HG03159 (cell line): Measurements from ENCODE around the gene BAZ1A.

Source experiments
- ATAC-seq: cut with Tn5 transposase; IDR thresholded peaks from one replicate; pipeline ENCODE4 v1.9.1; 2021; ENCODE audit warnings: mild to moderate bottlenecking, moderate library complexity; ENCODE audit not compliant: unreplicated experiment

The BAZ1A gene

DNA sequence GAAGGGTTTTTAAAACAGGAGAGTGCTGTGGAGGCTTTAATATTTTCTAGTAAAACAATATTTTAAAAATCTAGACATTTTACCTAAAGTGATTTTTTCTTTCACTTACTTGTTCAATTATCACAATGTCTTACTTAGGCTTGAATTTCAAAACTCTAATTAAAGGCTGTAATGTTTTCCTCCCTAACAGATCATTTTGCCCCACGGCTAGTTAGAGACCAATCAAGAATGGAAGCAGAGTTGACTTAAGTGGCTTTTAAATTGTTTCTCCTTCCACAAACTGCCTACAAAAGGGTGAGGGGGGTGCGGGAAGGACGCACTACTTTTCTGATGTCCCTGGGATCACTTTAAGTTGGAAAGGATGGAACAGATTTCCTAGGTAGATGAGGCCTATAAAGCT lies 151.3 kb downstream of the BAZ1A start:
- ATAC-seq: no peak

DNA sequence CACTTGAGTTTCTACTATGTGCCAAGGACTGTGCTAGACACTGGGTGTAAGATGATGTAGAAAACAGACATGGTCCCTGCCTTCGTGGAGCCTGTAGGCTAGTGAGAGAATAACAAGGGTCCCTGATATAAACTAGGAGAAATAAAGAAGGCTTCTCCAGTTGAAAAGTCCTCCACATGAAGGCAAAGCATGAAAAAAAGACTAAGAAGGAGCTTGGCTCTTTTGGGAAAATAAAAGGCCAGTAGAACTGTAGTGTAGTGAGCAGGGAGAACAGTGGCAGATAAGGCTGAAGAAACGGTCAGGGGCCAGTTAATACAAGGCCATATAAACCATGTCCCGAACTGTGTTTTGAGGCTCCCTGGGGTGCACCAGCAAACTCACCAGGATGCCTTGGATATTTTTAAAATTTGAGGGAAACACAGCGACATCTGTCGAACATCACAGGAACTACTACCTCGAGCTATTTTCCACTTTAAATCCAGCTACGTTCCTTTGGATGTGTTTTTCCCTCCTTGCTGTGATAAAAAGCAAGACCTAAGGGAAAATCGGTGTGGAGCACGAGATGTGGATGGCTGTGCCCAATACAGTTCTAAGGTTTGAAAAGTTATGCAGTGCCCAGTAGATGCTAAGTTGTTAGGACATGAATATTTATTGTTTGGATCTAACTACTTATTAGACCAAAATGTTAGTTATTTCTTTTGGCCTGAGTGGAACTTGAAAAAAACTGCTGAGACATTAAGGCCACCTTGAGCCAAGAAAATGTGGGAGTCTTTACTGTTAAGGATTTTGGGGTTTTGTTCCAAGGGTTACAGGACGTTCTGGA lies 152.2 kb downstream of the BAZ1A start:
- ATAC-seq: no peak

DNA sequence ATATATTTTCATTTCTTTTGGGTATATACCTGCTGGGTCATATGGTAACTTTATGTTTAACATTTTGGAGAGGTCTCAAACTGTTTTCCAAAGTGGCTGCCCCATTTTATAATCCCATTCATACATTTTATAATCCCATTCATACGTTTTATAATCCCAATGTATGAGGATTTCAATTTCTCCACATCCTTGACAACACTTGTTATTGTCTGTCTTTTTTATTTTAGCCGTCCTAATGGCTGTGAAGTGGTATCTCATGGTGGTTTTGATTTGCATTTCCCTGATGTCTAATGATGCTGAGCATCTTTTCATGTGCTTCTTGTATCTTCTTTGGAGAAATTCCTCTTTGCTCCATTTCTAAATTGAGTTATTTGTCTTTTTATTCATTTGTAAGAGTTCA lies 154.0 kb downstream of the BAZ1A start:
- no peak for ATAC-seq

DNA sequence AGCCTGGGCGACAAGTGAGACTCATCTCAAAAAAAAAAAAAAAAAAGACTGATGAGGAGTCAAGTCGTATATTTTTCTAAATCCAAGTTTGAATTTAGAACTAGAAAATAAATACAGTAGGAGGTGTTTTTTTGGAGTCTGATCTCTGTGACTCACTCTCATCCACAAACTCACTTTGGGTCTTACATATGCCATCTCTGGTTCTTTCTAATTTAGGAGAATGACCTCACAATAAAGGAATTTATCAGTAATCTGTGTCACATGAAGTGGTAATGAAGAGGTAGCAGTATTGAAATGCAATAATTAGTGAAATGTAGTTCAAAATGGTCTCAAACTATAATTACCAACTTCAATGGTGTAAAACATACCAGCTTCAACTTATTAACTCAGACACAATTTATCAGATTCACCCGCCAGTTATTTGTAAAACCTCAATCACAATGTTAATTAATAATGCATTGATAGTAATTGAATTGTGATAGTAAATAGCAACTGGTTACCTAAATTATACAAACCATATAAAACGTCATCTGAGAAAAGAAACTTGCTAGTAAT lies 156.3 kb downstream of the BAZ1A start:
- no peak for ATAC-seq

DNA sequence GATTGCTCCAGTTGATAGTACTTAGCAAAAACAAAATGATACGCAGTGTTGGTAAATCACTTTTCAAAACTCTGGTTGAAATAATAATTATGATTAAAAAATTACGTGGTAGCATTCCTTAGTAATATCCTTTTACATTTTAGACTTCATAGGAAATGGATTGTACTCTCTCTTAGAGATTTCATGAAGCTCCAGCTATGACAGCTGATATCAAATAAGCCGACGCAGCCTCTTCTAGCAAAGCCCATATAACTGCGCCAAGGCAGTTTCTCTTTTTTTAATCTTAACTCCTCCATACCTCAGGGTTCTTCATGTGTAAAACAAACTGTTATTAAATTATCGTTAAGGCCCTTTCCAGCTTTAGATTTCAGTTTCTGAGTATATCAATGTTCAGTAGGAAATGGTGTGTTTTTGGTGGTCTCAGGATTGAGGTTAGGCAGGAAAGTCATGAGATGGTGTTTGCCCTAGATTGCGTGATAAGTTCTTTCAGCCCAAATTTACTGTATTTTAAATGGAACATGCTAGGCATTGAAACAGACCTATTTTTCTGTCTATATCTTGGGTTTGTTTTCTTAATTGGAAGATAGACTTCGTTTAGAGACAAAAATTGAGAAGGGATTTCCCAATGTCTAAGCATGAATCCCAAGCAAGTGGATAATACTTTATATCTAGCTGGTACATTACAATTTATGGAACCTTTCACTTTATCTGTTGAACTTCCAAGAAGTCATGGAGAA lies 159.9 kb downstream of the BAZ1A start:
- ATAC-seq: no peak

DNA sequence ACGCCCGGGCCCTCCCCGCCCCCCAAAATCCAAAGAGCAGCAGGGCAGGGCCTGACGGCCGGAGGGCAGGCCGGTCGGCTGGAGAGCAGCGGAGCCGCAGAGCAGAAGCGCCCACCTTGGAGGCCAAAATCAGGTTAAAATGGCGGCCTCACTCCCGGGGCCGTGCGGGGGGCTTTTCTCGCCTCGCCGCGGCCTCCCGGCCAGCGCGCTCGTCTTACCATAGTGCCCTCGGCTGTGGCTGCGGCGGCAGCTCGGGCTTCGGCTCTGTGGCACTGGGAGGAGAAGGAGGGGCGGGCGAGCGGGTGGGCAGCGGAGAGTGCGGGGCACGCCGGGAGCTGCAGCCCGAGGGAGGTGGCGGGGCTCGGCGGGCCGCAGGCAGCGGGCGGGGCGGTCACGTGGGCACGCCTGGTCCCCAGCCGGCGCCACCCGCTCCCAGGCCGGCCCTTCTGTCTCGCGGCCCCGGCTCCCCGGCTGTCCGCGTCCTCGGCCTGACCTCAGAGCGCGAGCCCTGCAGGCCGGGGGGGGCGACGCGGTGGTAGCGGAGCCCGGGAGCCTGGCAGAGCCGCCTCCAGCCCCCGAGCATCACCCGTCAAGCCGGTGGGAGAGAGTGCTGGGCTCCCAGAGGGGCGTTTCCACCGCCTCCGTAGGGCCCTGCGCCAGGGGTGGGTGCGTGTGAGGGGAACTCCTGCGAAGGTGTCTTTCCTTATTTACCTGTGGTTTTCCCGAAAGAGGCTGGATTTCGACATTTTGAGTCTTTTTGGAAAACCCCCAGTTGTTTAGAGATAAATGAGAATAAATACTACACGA lies 160.6 kb downstream of the BAZ1A start, which contains the start of gene CFL2:
CFL2 (minus strand) TSS at position 274 of the 807 bp plus-strand sequence; CDS start at position 221, 53 bp downstream.
- peak; percentile 87 for ATAC-seq

DNA sequence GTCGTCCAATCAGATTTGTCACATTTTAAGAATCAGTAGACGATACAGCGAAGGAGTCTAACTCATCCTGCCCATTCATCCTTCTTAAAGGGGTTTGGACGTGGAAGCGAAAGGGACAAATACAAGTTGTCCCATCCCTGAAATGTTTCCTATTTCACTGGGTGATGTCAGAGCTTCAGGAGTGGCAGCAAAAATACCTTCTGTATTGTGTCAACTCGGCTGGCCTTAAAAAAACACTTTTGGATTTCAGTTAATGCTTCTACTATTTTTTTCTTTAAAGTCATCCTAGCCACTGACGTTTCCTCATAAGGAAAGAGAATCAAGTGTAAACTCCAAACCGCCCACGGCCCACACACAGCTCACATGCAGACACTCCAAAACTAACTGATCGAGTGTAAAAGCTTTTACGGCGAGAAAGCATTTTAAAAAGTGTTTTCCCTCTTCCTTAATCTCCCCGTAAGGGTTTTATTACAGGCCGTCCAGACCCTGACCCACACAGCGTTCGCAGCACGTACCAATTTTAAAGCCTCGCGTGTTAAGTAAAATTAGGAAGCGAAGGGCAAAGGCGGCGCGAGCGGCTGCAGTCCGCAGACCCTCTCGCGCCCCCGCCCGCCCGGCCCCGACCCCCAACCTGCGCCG lies 161.4 kb downstream of the BAZ1A start:
- ATAC-seq: peak; percentile 18

DNA sequence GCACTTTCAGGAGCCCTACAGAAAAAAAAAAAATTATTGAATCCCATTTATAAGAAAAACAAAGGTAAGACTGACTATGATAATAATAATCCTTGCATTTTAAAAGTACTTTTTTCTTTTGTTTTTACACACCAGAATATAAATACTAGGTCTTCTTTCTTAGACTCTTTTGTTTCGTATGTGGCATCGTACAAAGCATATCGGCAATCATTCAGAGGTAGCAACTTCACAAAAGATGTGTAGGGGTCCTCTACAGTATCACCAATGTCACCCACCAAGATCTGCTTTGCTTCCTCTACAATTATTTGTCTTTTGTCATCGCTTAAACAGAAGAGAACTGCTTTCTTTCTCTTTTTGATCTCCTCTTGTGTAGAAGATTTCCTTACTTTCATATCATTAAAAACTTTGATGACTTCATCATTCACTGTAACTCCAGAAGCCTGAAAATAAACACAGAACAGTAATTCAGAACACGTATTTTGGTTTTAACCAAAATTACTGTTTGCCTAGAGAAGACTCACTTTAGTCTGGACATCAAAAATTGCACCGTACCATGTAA lies 162.0 kb downstream of the BAZ1A start:
- no peak for ATAC-seq

DNA sequence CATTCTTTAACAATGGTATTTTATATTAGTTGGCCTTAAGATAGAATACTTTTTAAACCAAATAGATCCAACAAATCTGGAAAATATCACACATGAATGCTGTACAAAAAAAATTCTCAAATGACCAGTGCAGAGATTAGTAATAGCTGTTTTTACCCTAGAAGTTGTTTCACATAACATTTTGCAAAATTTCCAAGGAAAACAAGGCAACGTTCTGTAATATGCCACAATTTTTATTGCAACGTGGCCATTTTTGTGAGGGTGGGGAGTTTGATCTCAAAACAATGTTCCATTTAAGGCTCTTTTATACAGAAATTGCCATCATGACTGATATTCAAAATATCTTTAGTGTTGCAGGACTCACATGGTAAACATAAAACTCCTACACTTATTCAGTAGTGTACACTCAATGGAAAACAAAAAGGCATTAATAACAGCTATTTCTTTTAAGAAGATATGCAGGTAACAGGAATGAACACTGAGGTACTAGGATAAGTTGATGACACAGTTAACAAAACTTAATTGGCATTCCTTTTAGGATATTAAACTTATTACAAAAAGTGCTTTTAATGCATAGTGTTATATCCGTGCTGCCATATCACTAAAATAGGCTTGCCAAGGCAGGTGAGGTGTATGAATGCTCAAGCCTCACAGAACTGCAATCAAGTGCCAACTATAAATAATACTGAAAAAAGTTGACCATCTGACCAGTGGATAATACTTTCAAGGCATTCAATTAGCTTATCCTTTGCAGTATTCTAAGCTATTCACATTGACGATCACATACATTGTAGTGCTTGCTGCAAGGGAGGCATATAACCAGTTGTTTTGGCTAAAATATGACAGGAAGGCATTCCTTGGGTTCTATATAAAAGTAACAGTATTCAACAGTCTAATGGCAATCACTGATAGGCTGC lies 163.1 kb downstream of the BAZ1A start:
- no peak for ATAC-seq

DNA sequence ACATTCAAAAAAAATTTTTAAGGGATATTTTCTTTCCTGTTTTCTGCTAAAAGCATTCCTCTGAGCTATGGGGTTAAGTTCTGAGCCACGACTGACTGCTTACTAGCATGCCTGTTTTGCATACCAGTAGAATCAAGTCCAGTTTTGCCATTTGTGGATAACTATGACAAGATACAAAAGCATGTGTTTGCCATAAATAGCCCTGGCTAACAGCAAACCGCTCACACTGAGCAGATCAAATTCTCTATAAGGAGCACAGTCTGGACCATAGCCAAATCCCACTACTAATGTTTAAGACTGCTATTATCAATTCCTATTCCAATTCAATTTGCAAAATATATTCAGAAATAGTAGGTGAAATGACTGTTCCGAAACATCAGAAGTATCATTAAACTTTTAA lies 164.0 kb downstream of the BAZ1A start:
- ATAC-seq: no peak

DNA sequence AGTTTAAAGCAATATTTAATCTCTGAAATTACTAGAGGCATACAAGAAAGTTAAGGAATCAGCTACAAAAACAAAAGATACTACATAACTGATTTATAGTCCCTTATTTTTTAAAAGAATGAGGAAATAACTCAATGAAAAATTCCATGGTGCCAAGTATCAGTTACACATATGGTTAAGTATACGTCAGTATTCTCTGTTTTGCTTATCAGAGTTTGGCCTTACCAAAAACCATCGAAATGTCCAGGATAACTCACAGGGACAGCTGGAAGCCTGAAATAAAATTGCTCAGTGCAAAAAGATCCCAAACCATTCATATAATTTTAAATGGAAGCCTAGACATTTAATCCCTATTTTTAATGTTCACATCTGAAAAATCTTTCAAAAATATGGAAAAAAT lies 164.4 kb downstream of the BAZ1A start:
- no peak for ATAC-seq

DNA sequence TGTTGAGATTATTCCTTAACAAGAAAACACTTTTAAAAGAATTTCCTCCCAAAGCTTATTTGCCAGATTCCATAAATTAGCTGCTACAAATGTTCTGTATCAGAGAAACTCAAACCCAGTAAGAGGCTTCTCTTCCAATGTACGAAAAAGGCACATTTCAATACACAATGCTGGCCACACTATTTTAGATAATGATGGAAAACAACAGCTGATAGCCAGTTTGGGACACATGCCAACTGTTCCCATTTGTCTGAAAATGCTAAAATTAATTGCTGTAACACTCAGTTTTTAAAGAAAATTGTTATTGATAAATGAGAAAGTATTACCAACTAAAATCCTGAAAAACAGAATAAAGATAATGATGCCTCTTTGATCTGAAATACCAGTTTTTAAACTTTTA lies 165.2 kb downstream of the BAZ1A start:
- ATAC-seq: no peak

DNA sequence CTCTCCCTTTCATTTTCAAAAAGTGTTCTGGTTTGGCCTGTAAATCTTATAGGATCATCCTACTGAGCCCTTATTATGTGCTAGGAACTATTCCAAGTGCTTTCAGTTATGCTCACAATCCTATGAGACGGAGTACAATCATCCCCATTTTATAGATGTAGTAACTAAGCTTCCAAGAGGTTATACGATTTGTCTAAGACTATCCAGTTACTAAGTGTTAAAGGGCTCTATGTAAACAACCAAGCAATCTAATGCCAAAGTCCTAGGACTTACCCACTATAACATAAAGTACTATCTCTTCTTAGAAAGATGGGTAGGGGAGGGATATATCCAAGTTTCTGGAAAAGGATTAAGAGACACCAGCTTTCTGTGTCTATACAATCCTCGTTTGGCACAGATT lies 167.4 kb downstream of the BAZ1A start:
- no peak for ATAC-seq
